HG03342 (cell line): ENCODE results near the gene NOTCH1.

Experiments
- ATAC-seq: cut with Tn5 transposase; IDR thresholded peaks from one replicate; pipeline ENCODE4 v1.9.1; 2021; ENCODE audit warnings: mild to moderate bottlenecking, moderate library complexity; ENCODE audit not compliant: unreplicated experiment

Gene NOTCH1

GRCh38 chr9:136532799-136533774 lies 12.8 kb downstream of the NOTCH1 start:
- ATAC-seq: no peak

DNA sequence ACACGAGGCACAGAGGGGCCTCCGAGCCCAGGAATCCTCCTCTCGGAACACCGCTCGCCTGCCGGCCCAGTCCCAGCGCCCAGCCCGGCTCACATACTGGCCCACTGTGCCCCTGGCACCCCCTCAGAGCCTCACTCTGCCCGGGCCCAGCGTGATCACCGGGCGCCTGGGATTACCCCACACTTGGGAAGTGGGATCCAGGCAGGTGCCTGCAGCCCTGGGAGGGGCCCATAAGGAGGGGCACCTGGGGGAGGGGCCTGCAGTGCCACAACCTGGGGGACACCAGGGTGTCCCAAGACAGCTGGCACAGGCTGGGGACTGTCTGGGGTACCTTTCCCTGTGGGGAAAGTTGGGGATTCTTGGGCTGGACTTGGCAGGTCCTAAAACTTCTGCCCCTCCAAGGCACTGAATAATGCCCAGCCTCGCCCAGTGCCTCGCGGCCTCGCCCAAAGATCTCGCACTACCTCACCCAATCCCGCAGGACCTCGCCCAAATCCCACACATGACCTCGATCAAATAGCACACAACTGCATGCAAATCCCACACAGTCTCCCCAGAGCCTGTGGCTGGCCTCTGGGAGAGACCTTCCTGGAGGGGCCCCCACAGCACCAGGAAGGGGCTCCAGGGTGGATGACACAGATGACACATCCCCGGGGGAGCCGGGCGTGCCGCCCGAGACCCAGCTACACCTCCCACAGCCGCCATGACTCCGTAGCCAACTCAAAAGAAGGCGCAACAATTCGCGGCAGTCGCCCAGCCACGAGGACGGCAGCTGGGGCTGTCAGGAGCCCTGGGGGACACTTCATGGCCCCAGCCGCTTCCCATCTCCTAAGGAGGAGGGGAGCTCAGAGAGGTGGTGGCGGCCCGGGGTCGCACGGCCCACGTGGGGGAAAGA lies 13.7 kb downstream of the NOTCH1 start:
- ATAC-seq: no peak

GRCh38 chr9:136531186-136531903 lies 14.5 kb downstream of the NOTCH1 start:
- no peak for ATAC-seq

DNA sequence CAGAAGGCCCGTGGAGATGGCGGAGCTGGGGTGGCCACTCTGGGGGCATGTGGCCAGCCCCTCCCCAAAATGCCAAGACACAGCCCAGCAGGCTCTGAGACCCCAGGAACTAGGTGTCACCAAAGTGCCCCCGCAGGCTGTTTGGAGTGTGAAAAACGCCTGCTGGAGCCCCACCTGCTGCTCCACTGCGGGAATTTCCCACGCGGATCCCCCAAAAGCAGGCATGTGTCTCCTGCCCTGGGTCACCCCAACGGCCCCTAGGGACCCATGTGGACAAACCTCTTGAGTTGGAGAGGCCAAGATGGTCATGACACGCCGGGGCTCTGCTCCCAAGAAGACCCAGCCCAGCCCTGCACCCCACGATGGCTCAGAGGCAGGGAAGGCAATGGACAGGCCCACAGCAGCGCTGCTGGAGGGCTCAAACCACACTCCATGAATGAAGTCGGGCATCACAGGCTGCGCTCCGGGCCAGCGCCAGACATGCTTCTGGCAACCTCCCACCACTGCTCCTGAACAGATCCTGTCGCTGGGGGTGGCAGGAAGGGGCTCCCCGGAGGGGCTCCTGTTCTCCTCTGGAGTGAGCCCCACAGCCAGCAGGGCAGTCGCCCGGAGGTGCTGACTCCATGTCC lies 15.3 kb downstream of the NOTCH1 start:
- ATAC-seq: no peak

DNA sequence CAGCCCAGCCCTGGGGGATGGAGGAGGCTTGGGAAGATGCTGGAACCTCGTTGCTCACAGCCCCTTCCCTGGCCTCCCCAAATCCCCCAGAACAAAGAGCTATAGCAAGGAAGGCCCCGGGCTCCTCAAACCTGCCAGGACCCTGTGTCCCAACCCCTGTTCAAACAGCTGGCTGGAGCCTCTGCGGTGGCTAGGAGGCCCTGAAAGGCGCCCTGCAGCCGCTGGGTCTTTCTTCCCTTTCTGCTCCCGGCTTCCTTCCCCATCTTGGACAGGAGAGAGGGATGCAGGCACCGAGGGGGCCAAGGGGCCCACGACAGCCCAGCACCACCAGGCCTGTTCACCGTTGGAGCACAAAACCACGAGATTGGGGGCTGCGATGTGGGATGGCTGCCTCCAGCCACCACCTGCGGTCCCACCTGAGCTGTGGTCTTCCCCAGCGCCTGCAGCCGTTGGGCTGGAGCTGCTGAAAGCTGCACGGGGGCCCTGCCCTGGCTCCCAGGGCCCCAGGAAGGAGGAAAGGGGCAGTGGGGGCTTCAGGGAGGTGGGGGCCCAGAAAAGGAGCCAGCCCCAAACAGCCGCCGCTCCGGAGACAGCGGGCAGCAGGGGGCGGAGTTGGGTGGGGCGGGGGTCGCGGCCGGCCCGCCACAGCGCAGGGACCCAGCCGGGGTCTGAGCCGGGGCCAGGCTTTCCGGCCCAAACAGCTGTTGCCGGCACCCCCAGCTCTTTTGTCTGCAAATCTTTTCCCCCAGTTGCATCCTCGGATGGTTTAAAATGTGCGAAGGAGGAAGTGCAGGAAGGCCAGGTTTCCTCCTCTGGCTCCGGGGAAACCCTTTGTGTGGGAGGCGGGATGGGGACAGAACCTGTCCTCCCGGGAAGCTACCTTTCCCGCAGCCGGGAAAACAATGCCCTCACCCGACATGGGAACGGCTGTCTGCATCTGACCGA lies 16.1 kb downstream of the NOTCH1 start:
- ATAC-seq: no peak

DNA sequence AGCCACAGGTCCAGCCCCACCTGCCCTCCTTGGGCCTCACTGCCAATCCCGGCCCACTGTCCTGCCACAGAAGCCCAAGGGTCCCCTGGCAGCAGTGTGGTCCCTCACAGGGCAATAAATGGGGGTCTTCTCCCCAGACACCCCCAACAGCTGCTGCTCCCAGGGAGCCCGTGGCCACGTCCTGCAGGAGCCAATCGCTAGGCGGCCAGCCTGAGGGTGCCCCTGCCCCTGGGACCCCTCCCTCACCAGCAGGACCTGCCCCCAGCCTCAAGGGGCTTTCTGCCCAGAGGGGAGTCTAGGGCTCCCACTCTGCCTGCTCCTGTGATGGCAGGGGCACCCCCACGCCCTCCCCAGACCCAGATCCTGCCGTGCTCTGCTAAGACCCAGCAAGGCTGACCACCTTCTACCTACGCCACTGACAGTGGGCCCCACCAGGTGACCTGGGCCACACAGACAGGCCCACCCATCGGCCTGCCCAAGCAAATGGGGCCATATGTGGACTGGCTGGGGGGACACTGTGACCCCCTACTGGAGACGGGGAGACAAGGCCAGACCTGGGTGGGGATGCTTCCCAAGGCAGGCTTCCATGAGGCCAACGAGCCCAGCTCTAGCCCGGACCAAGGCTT lies 17.0 kb downstream of the NOTCH1 start:
- no peak for ATAC-seq

GRCh38 chr9:136527721-136528710 lies 17.8 kb downstream of the NOTCH1 start:
- no peak for ATAC-seq

GRCh38 chr9:136527131-136527530 lies 18.7 kb downstream of the NOTCH1 start:
- no peak for ATAC-seq

- no peak for ATAC-seq
These were observed 19.2 kb downstream of the NOTCH1 start for GRCh38 chr9:136526625-136527066.

GRCh38 chr9:136525841-136526499 lies 19.9 kb downstream of the NOTCH1 start:
- no peak for ATAC-seq

DNA sequence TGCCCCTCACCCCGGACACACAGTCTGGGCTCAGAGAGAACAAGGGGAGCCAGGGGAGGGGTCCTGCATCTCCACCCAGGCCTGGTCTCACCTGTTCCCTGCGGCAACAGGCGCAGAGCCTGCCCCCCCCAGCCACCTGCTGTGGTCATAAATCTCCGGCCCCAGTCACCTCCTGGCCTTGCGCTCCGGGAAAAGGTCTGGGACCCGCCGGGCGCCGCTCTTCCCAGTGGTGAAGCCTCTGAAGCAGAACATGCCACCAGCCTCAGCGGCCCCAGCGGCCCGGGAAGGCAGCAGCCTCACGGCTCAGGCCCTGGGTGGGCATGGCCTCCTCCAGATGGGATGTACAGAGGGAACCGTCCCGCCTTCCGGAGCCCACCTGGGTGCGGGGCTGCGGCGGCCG lies 20.6 kb downstream of the NOTCH1 start:
- ATAC-seq: no peak

GRCh38 chr9:136522314-136523237 lies 23.3 kb downstream of the NOTCH1 start:
- ATAC-seq: no peak

- no peak for ATAC-seq
These were observed 24.3 kb downstream of the NOTCH1 start for GRCh38 chr9:136521537-136521936.

- ATAC-seq: no peak
These were observed 25.8 kb downstream of the NOTCH1 start for GRCh38 chr9:136520053-136520540.

DNA sequence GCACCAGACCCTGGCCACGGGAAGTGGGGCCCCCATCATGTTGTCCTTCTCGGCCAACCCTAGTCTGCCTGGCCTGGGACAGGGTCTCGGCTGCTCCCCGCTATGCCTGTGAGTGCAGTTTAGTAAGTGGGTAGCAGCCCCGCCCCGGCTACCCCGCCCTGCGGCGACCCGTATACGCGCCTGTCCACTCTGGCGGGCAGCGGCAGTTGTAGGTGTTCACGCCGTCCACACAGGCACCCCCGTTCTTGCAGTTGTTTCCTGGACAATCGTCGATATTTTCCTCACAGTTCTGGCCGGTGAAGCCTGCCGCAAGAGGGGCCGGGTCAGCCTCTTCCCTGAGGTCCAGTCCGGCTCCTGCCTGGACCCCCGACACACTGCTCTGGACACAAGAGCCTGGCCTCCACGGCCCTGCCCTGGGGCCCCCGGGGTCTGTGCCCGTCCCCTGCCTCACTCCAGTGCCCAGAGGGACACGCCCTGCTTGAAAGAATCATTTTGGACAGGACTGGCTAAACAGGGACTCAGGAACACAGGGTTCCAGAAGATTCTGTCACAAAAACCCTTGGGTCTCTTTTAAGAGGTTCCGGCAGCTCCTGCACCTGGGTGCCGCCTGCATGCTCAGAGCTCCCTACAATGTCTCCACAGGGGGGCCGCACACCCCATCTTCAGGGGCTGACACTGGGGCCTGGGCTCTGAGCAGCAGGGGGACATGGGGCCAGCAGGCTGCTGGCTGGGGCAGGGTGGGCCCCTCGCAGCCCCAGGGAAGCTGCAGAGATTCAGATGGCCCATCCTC lies 26.4 kb downstream of the NOTCH1 start:
- no peak for ATAC-seq
